ENCODE data around the gene PSMG1. TPM values are rescaled to one million over a fixed set of nuclear protein-coding genes. Genes with fewer than 3 reads are reported as not detected.
"Not testable (repeated sequence)": the region's sequence is repeated elsewhere in the genome, so short reads cannot be mapped to it uniquely, and the experiment has no call there.

PSMG1 gene
- total RNA-seq, 1 experiment from 2014 or later, result 78.8 TPM

- H3K27me3 Mint-ChIP-seq (ENCODE audit: low read depth); H2BK120ac ChIP-seq (ENCODE audit: low read depth, low read length, poor library complexity, severe bottlenecking); H3K36me3 Mint-ChIP-seq (ENCODE audit: insufficient read depth in 1 of 3, low read depth in 3 of 3); H3K27me3 ChIP-seq (ENCODE audit: insufficient read depth, low read length); H3K27ac ChIP-seq (ENCODE audit: insufficient read length, low read depth, low read length); H3K79me2 ChIP-seq (ENCODE audit: insufficient read depth, low read length); H3K4me2 ChIP-seq (ENCODE audit: insufficient read depth, insufficient read length, low read length); H4K5ac ChIP-seq (ENCODE audit: insufficient read length, low read depth, low read length); H3K9me3 ChIP-seq (ENCODE audit: control insufficient read depth, low read depth, low read length); H2BK15ac ChIP-seq (ENCODE audit: low read depth, low read length); H2AFZ ChIP-seq (ENCODE audit: low read length); H3K18ac ChIP-seq (ENCODE audit: insufficient read length, low read depth, low read length); H2BK20ac ChIP-seq (ENCODE audit: low read depth, low read length, poor library complexity, severe bottlenecking); H2AK5ac ChIP-seq (ENCODE audit: insufficient read length, low read length); H3K9me3 Mint-ChIP-seq; H3K14ac ChIP-seq (ENCODE audit: insufficient read depth, low read length); H3T11ph ChIP-seq (ENCODE audit: low read length); H4K20me1 ChIP-seq (ENCODE audit: control insufficient read depth, insufficient read depth, insufficient read length); H3K56ac ChIP-seq (ENCODE audit: insufficient read length, low read depth, low read length); H3K4me1 ChIP-seq (ENCODE audit: insufficient read depth, low read length); H3K23ac ChIP-seq (ENCODE audit: insufficient read length, low read depth, low read length); H4K91ac ChIP-seq (ENCODE audit: insufficient read length, low read depth, low read length); H3K4ac ChIP-seq (ENCODE audit: low read depth, low read length); H3K9ac ChIP-seq (ENCODE audit: extremely low read depth, insufficient read length, low read length); DNase-seq; H2BK12ac ChIP-seq (ENCODE audit: insufficient read length, low read depth, low read length); H3K4me3 Mint-ChIP-seq; H3K79me1 ChIP-seq (ENCODE audit: insufficient read depth, low read depth, low read length, poor library complexity, severe bottlenecking); H4K8ac ChIP-seq (replicated peaks; ENCODE audit: insufficient read length, low read depth, low read length); H3K23me2 ChIP-seq (ENCODE audit: insufficient read length, low read depth, low read length, poor library complexity, severe bottlenecking); H3K27ac Mint-ChIP-seq; H2BK5ac ChIP-seq (ENCODE audit: insufficient read length, low read length): not testable (repeated sequence)
- WGBS (ENCODE audit: extremely low coverage, insufficient read length, low lambda C conversion rate), result no CpG with 5 or more reads among the region's 8 CpGs
- peaks cover 11 to 12% of the 10 kb centered on the region in 2 experiments for H3K4me1 Mint-ChIP-seq
- peak; percentile 54; the same call in 2 of the 3 replicates for TF ChIP-seq CTCF (conservative IDR thresholded peaks at IDR 0.05)
These were observed 47.1 kb downstream of the PSMG1 start for GRCh38 chr21:39136138-39136537.

All from H9 (cell line).